HG03039 (cell line): ENCODE results near the gene LMNA.
"Not testable (repeated sequence)": the region's sequence is repeated elsewhere in the genome, so short reads cannot be mapped to it uniquely, and the experiment has no call there.

Experiments used
- ATAC-seq: cut with Tn5 transposase; IDR thresholded peaks from one replicate; pipeline ENCODE4 v1.9.1; 2021; ENCODE audit warnings: mild to moderate bottlenecking, moderate library complexity; ENCODE audit not compliant: unreplicated experiment

The LMNA gene

GRCh38 chr1:156104065-156104810 lies 10.3 kb upstream of the LMNA start:
- no peak for ATAC-seq

GRCh38 chr1:156104861-156105832 lies 9.4 kb upstream of the LMNA start:
- no peak for ATAC-seq

GRCh38 chr1:156106624-156107488 lies 7.7 kb upstream of the LMNA start:
- no peak for ATAC-seq

- ATAC-seq, result no peak
Observed at GRCh38 chr1:156108057-156108456, 6.5 kb upstream of the LMNA start.

GRCh38 chr1:156108664-156109241 lies 5.8 kb upstream of the LMNA start:
- no peak for ATAC-seq

GRCh38 chr1:156110252-156110651 lies 4.3 kb upstream of the LMNA start:
- ATAC-seq, result no peak

GRCh38 chr1:156111355-156111962 lies 3.1 kb upstream of the LMNA start:
- no peak for ATAC-seq

GRCh38 chr1:156112276-156113137 lies 2.0 kb upstream of the LMNA start:
- no peak for ATAC-seq

GRCh38 chr1:156113282-156113950 lies 1.1 kb upstream of the LMNA start:
- no peak for ATAC-seq

- peak; percentile 3 for ATAC-seq
Observed at GRCh38 chr1:156114919-156115513, 505 bp downstream of the LMNA start.

- ATAC-seq, result no peak
Observed at GRCh38 chr1:156115514-156116374, 1.2 kb downstream of the LMNA start.

GRCh38 chr1:156116731-156117130 lies 2.2 kb downstream of the LMNA start:
- ATAC-seq, result not testable (repeated sequence)

GRCh38 chr1:156117414-156118176 lies 3.1 kb downstream of the LMNA start:
- ATAC-seq, result no peak

GRCh38 chr1:156118177-156118868 lies 3.8 kb downstream of the LMNA start:
- no peak for ATAC-seq

- ATAC-seq, result no peak
Observed at GRCh38 chr1:156119503-156120209, 5.1 kb downstream of the LMNA start.
